Muscle of arm (tissue), 12 donors: ENCODE results near the gene HOXD1. TPM values are rescaled to one million over a fixed set of nuclear protein-coding genes. Genes with fewer than 3 reads are reported as not detected.
A peak's percentile ranks its signal among the peaks of the same experiment; 100 is the strongest.

Experiments used
- DNase-seq: peaks from one replicate; pipeline ENCODE4 v3.0.0-alpha.2; 2013
- polyA plus RNA-seq, 12 donors: library from polyadenylated mRNA; unstranded; fragments of 120-200 nt; gene quantifications; one replicate each; pipeline ENCODE4 v1.2.1, GENCODE V29; 2013; ENCODE audit not compliant: insufficient read length in 12 of 12

HOXD1 gene
- polyA plus RNA-seq, 12 donors, result 0.85 to 2.6 (median 1.4) TPM; not detected in 2

GRCh38 chr2:176178757-176179295 is 9.6 kb upstream of the HOXD1 start:
- no peak for DNase-seq

GRCh38 chr2:176181551-176181950 is 6.9 kb upstream of the HOXD1 start:
- DNase-seq, result no peak

GRCh38 chr2:176182671-176183070 is 5.8 kb upstream of the HOXD1 start:
- DNase-seq, result no peak

GRCh38 chr2:176184749-176185148 is 3.7 kb upstream of the HOXD1 start:
- DNase-seq, result no peak

GRCh38 chr2:176186024-176186423 is 2.4 kb upstream of the HOXD1 start:
- no peak for DNase-seq

- DNase-seq, result no peak
Observed at GRCh38 chr2:176187200-176187898, 1.1 kb upstream of the HOXD1 start.

- no peak for DNase-seq
Observed at GRCh38 chr2:176188774-176189680, 559 bp downstream of the HOXD1 start.

- DNase-seq, result no peak
Observed at GRCh38 chr2:176189681-176190641, 1.5 kb downstream of the HOXD1 start.

- no peak for DNase-seq
Observed at GRCh38 chr2:176192351-176192750, 3.9 kb downstream of the HOXD1 start.

GRCh38 chr2:176193048-176193447 is 4.6 kb downstream of the HOXD1 start:
- DNase-seq, result no peak

GRCh38 chr2:176199902-176200301 is 11.4 kb downstream of the HOXD1 start:
- DNase-seq, result no peak

- no peak for DNase-seq
Observed at GRCh38 chr2:176200971-176201370, 12.5 kb downstream of the HOXD1 start.

GRCh38 chr2:176202491-176202890 is 14.0 kb downstream of the HOXD1 start:
- no peak for DNase-seq

- no peak for DNase-seq
Observed at GRCh38 chr2:176205126-176205525, 16.7 kb downstream of the HOXD1 start.

GRCh38 chr2:176206136-176206535 is 17.7 kb downstream of the HOXD1 start:
- DNase-seq, result no peak

- peak; percentile 45 for DNase-seq
Observed at GRCh38 chr2:176206682-176207081, 18.2 kb downstream of the HOXD1 start.

GRCh38 chr2:176211110-176211509 is 22.6 kb downstream of the HOXD1 start:
- DNase-seq, result no peak

- DNase-seq, result no peak
Observed at GRCh38 chr2:176212276-176212675, 23.8 kb downstream of the HOXD1 start.

GRCh38 chr2:176213406-176213805 is 24.9 kb downstream of the HOXD1 start:
- DNase-seq, result no peak

GRCh38 chr2:176227874-176228273 is 39.4 kb downstream of the HOXD1 start:
- no peak for DNase-seq

- no peak for DNase-seq
Observed at GRCh38 chr2:176234156-176234555, 45.7 kb downstream of the HOXD1 start.

GRCh38 chr2:176234940-176235339 is 46.5 kb downstream of the HOXD1 start:
- DNase-seq, result no peak
